ENCODE measurements around the gene CUEDC2.

The CUEDC2 gene

GRCh38 chr10:102396730-102397151, 35.6 kb downstream of the CUEDC2 start:
- no peak for DNase-seq (ENCODE audit: low read depth in 2 of 2)

- DNase-seq (ENCODE audit: low read depth in 2 of 2) = no peak
Observed at GRCh38 chr10:102396317-102396650, 36.1 kb downstream of the CUEDC2 start.

GRCh38 chr10:102395400-102396316, 36.7 kb downstream of the CUEDC2 start, which contains the start of gene NFKB2:
NFKB2 (plus strand) TSS chr10:102395705; CDS start chr10:102395960, 255 bp downstream.
- DNase-seq (ENCODE audit: low read depth in 2 of 2) = peak; percentile 80 to 86

- peak in 1 of 2 donors; percentile 32 for DNase-seq (ENCODE audit: low read depth in 2 of 2)
Observed at GRCh38 chr10:102394801-102395399, 37.5 kb downstream of the CUEDC2 start.

- DNase-seq (ENCODE audit: low read depth in 2 of 2) = peak; percentile 98
Observed at GRCh38 chr10:102394079-102394800, 38.1 kb downstream of the CUEDC2 start.

- DNase-seq (ENCODE audit: low read depth in 2 of 2) = no peak
Observed at GRCh38 chr10:102393411-102394078, 38.8 kb downstream of the CUEDC2 start.

- DNase-seq (ENCODE audit: low read depth in 2 of 2) = no peak
Observed at GRCh38 chr10:102392306-102392705, 40.1 kb downstream of the CUEDC2 start.

- no peak for DNase-seq (ENCODE audit: low read depth in 2 of 2)
Observed at GRCh38 chr10:102389894-102390293, 42.5 kb downstream of the CUEDC2 start.

GRCh38 chr10:102384606-102385429, 47.6 kb downstream of the CUEDC2 start:
- DNase-seq (ENCODE audit: low read depth in 2 of 2) = no peak

GRCh38 chr10:102384053-102384452, 48.3 kb downstream of the CUEDC2 start:
- no peak for DNase-seq (ENCODE audit: low read depth in 2 of 2)

- no peak for DNase-seq (ENCODE audit: low read depth in 2 of 2)
Observed at GRCh38 chr10:102382871-102383270, 49.5 kb downstream of the CUEDC2 start.

- no peak for DNase-seq (ENCODE audit: low read depth in 2 of 2)
Observed at GRCh38 chr10:102381983-102382382, 50.4 kb downstream of the CUEDC2 start.

- no peak for DNase-seq (ENCODE audit: low read depth in 2 of 2)
Observed at GRCh38 chr10:102379383-102379782, 53.0 kb downstream of the CUEDC2 start.

GRCh38 chr10:102376901-102377300, 55.5 kb downstream of the CUEDC2 start:
- no peak for DNase-seq (ENCODE audit: low read depth in 2 of 2)

GRCh38 chr10:102375867-102376266, 56.5 kb downstream of the CUEDC2 start:
- no peak for DNase-seq (ENCODE audit: low read depth in 2 of 2)

- DNase-seq (ENCODE audit: low read depth in 2 of 2) = no peak
Observed at GRCh38 chr10:102375250-102375649, 57.1 kb downstream of the CUEDC2 start.
